Fibroblast of lung (primary cell): ENCODE results near the gene ZNF823. TPM values are rescaled to one million over a fixed set of nuclear protein-coding genes. Genes with fewer than 3 reads are reported as not detected.
"Not testable (repeated sequence)": the region's sequence is repeated elsewhere in the genome, so short reads cannot be mapped to it uniquely, and the experiment has no call there.

Experiments
- DNase-seq, 2 donors: peaks; one replicate each; pipeline versions ENCODE4 v3.0.0 to v3.0.0-alpha.2; 2010; ENCODE audit warnings: low read depth in 2 of 2
- H2AFZ ChIP-seq: 2 replicates; pipeline ENCODE4 v1.5.1; 2012; ENCODE audit warnings: low read length, control low read depth, inconsistent platforms
- H3K27ac ChIP-seq: 2 replicates; pipeline ENCODE4 v1.5.1; 2011; ENCODE audit warnings: low read length, control low read depth; ENCODE audit not compliant: insufficient read depth
- H3K27me3 ChIP-seq: 2 replicates; pipeline ENCODE4 v1.5.1; 2011; ENCODE audit warnings: mild to moderate bottlenecking, low read length; ENCODE audit not compliant: control insufficient read depth, insufficient read depth
- H3K36me3 ChIP-seq: 2 replicates; pipeline ENCODE4 v1.5.1; 2011; ENCODE audit warnings: low read length; ENCODE audit not compliant: control insufficient read depth, insufficient read depth
- H3K4me1 ChIP-seq: 2 replicates; pipeline ENCODE4 v1.5.1; 2011; ENCODE audit warnings: low read length; ENCODE audit not compliant: control insufficient read depth, insufficient read depth; ENCODE audit errors: extremely low read depth
- H3K4me2 ChIP-seq: 2 replicates; pipeline ENCODE4 v1.5.1; 2011; ENCODE audit warnings: low read length, control low read depth; ENCODE audit not compliant: insufficient read depth; ENCODE audit errors: extremely low read depth
- H3K4me3 ChIP-seq, 4 experiments: fragments of 200-600 bp in 1 of 4; sonication (generic) in 1 of 4; replicated peaks in 1 of 4; 2 replicates each; pipeline ENCODE4 v1.5.1; 2011 to 2016; ENCODE audit warnings: low read length in 4 of 4, low read depth in 3 of 4, mild to moderate bottlenecking in 3 of 4, control low read depth in 2 of 4, inconsistent platforms in 1 of 4, mixed read lengths in 1 of 4; ENCODE audit not compliant: insufficient read depth in 1 of 4; ENCODE audit errors: control extremely low read depth in 1 of 4
- H3K79me2 ChIP-seq: 2 replicates; pipeline ENCODE4 v1.5.1; 2012; ENCODE audit warnings: mild to moderate bottlenecking, low read length, inconsistent platforms; ENCODE audit not compliant: control insufficient read depth, insufficient read depth
- H3K9ac ChIP-seq: 2 replicates; pipeline ENCODE4 v1.5.1; 2011; ENCODE audit warnings: mild to moderate bottlenecking, low read length, control low read depth; ENCODE audit not compliant: insufficient read depth
- H3K9me3 ChIP-seq: 2 replicates; pipeline ENCODE4 v1.5.1; 2012; ENCODE audit warnings: low read depth, low read length; ENCODE audit not compliant: control insufficient read depth, insufficient read depth
- H4K20me1 ChIP-seq: 2 replicates; pipeline ENCODE4 v1.5.1; 2011; ENCODE audit warnings: low read length; ENCODE audit not compliant: control insufficient read depth, insufficient read depth; ENCODE audit errors: extremely low read depth
- EZH2 ChIP-seq: IDR thresholded peaks from 2 replicates; pipeline ENCODE4 v1.5.1; 2012; ENCODE audit warnings: low read length, control low read depth, mild to moderate bottlenecking; ENCODE audit errors: missing control alignments
- polyA plus RNA-seq, 2 donors: library from polyadenylated mRNA; depleted of rRNA in 1 of 2; stranded (reverse) in 1 of 2; unstranded in 1 of 2; fragments of >200 nt; gene quantifications; 2 replicates each; pipeline ENCODE4 v1.2.1, GENCODE V29; 2011 to 2012; ENCODE audit warnings: missing spikeins in 1 of 2
- total RNA-seq: library from RNA; depleted of rRNA; stranded (reverse); fragments of >200 nt; gene quantifications from 2 replicates; pipeline ENCODE4 v1.2.1, GENCODE V29; 2014
- TF ChIP-seq, protein P1 (sequence below), 2 donors: IDR thresholded peaks in 1 of 2; conservative IDR thresholded peaks in 1 of 2; 1 replicate in 1 of 2; 2 replicates in 1 of 2; pipeline ENCODE4 v1.5.1; 2011 to 2012; ENCODE audit warnings: low read length in 2 of 2, control low read depth in 1 of 2, inconsistent platforms in 1 of 2, low read depth in 1 of 2, mild to moderate bottlenecking in 1 of 2

Gene ZNF823
- total and polyA plus RNA-seq, 2 donors (not counting 1 experiment from before 2014, with no cell fraction given): 3.4 to 5.3 TPM

DNA sequence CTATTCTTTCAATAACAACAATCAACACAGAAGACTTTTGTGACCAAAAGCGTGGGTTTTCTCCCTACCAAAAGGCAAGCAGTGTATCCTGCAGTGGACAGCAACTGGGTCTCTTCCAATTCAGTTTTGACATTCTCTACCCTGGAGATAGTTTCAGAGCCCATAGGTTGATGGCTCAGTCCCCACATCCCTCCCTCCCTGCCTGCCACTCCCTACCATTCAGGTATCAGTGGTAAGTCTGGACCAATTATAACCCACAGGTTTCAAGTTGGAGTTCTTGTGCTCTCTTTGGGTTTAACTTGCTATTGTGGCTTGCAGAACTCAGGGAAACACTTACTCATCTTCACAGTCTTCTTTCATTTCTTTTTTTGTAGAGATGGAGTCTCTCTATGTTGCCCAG is 60.2 kb downstream of the ZNF823 start:
- Histone ChIP-seq H3K79me2 (no peaks in the 10 kb centered on the region), H4K20me1 (no peaks in the 10 kb centered on the region), H2AFZ (no peak overlapping the region), H3K4me3 (no peak overlapping the region), H3K4me2 (no peak overlapping the region), H3K9ac (no peak overlapping the region), H3K27me3 (no peaks in the 10 kb centered on the region), H3K9me3 (no peaks in the 10 kb centered on the region), H3K36me3 (no peaks in the 10 kb centered on the region), H3K4me1 (no peaks in the 10 kb centered on the region), H3K27ac (no peak overlapping the region)
- DNase-seq: no peak
- TF ChIP-seq EZH2: no peak
- TF ChIP-seq, protein P1, sequence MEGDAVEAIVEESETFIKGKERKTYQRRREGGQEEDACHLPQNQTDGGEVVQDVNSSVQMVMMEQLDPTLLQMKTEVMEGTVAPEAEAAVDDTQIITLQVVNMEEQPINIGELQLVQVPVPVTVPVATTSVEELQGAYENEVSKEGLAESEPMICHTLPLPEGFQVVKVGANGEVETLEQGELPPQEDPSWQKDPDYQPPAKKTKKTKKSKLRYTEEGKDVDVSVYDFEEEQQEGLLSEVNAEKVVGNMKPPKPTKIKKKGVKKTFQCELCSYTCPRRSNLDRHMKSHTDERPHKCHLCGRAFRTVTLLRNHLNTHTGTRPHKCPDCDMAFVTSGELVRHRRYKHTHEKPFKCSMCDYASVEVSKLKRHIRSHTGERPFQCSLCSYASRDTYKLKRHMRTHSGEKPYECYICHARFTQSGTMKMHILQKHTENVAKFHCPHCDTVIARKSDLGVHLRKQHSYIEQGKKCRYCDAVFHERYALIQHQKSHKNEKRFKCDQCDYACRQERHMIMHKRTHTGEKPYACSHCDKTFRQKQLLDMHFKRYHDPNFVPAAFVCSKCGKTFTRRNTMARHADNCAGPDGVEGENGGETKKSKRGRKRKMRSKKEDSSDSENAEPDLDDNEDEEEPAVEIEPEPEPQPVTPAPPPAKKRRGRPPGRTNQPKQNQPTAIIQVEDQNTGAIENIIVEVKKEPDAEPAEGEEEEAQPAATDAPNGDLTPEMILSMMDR (conservative IDR thresholded peaks at IDR 0.05 in 1 of 2, IDR thresholded peaks at IDR 0.05 in 1 of 2; ENCODE audit: low read depth in 1 of 2, low read length in 2 of 2): no peak

DNA sequence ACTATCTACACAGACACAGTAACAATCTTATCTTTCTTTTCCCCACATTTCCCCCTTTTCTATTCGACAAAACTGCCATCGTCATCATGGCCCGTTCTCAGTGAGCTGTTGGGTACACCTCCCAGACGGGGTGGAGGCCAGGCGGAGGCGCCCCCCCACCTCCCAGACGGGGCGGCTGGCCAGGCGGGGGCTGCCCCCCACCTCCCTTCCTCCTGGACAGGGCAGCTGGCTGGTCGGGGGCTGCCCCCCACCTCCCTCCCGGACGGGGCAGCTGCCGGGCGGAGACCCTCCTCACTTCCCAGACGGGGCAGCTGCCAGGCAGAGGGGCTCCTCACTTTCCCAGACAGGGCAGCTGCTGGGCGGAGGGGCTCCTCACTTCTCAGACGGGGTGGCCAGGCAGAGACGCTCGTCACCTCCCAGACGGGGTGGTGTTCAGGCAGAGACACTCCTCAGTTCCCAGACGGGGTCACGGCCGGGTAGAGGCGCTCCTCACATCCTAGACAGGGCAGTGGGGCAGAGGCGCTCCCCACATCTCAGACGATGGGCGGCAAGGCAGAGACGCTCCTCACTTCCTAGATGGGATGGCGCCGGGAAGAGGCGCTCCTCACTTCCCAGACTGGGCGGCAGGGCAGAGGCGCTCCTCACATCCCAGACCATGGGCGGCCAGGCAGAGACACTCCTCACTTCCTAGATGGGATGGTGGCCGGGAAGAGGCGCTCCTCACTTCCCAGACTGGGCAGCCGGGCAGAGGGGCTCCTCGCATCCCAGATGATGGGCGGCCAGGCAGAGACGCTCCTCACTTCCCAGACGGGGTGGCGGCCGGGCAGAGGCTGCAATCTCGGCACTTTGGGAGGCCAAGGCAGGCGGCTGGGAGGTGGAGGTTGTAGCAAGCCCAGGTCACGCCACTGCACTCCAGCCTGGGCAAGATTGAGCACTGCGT is 61.8 kb downstream of the ZNF823 start:
- not testable (repeated sequence) for H3K9ac ChIP-seq, DNase-seq, H3K4me1 ChIP-seq, H3K79me2 ChIP-seq, H3K4me2 ChIP-seq, H3K9me3 ChIP-seq, H3K27me3 ChIP-seq, H3K4me3 ChIP-seq, H3K36me3 ChIP-seq, H4K20me1 ChIP-seq, H2AFZ ChIP-seq, H3K27ac ChIP-seq

DNA sequence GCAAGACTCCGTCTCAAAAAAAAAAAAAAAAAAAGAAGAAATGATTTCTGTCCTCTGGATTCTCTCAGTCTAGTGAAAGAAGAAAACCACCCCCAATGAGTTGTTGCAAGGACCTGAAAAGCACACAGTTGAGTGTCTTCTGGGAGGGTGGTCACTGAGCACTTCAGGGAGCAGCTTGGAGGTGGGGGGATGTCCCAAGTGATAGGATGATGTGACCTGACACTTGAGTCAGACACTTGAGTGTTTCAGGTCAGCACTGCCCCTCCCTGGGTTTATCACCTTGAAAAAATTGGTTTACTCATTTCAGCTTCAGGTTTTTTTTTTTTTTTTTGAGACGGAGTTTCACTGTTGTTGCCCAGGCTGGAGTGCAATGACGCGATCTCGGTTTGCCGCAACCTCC is 63.2 kb downstream of the ZNF823 start:
- no peaks in the 10 kb centered on the region for H4K20me1 ChIP-seq
- TF ChIP-seq EZH2: no peak
- TF ChIP-seq, protein P1 (conservative IDR thresholded peaks at IDR 0.05 in 1 of 2, IDR thresholded peaks at IDR 0.05 in 1 of 2; ENCODE audit: low read depth in 1 of 2, low read length in 2 of 2): no peak
- no peak for DNase-seq
- H3K4me2 ChIP-seq: no peak overlapping the region
- H3K4me3 ChIP-seq: no peak overlapping the region
- H3K79me2 ChIP-seq: no peaks in the 10 kb centered on the region
- no peak overlapping the region for H2AFZ ChIP-seq
- no peak overlapping the region for H3K27ac ChIP-seq
- H3K9me3 ChIP-seq: no peaks in the 10 kb centered on the region
- H3K9ac ChIP-seq: no peak overlapping the region
- H3K36me3 ChIP-seq: no peaks in the 10 kb centered on the region
- H3K27me3 ChIP-seq: no peaks in the 10 kb centered on the region
- no peaks in the 10 kb centered on the region for H3K4me1 ChIP-seq
